Measurements from ENCODE around the gene DUOXA1.
"Not testable (repeated sequence)": the region's sequence is repeated elsewhere in the genome, so short reads cannot be mapped to it uniquely, and the experiment has no call there.

Gene DUOXA1

DNA sequence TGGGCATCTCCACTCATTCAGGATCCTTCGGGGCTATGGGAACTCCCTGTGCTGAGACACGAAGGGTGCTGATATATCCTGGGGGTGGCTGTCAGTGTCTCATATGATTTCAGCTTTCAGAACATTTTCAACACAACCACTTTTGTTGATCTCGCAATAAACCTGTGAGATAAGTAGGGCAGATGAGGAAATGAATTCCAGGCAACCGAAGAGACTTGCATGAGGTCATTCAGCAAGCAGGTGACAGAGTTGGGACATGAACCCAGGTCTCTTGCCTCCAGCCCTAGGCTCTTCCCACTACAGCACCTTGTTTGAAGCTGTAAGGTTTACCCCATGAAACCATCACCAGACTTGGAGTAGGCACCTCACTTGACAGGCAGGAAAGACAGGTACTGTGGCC lies 16.7 kb upstream of the DUOXA1 start:
- H2AFZ ChIP-seq (ENCODE audit: low read depth, low read length): no peak overlapping the region
- no peaks in the 10 kb centered on the region for H3K36me3 ChIP-seq (ENCODE audit: insufficient read depth, low read length)
- no peaks in the 10 kb centered on the region for H3K9me3 ChIP-seq (ENCODE audit: low read length)
- H3K4me1 ChIP-seq (ENCODE audit: insufficient read depth, low read length): no peaks in the 10 kb centered on the region
- H3K4me3 ChIP-seq (ENCODE audit: low read length): no peak overlapping the region
- H3K27me3 ChIP-seq (ENCODE audit: insufficient read depth, low read length): peaks cover 16% of the 10 kb centered on the region

DNA sequence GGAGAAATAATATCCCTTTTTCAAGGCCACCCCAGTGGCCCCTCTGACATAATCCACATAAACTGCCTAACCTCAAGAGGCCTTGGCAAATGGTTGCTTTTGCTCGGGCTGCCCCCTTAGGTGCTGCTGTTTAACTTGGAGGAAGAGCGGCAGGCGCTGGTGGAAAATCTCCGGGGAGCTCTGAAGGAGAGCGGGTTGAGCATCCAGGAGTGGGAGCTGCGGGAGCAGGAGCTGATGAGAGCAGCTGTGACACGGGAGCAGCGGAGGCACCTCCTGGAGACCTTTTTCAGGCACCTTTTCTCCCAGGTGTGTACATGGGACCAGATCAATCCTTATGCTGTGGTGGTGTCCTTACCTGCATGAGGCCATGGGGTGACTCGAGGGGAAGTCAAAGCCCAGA lies 15.1 kb upstream of the DUOXA1 start:
- H3K9me3 ChIP-seq (ENCODE audit: low read length): no peaks in the 10 kb centered on the region

DNA sequence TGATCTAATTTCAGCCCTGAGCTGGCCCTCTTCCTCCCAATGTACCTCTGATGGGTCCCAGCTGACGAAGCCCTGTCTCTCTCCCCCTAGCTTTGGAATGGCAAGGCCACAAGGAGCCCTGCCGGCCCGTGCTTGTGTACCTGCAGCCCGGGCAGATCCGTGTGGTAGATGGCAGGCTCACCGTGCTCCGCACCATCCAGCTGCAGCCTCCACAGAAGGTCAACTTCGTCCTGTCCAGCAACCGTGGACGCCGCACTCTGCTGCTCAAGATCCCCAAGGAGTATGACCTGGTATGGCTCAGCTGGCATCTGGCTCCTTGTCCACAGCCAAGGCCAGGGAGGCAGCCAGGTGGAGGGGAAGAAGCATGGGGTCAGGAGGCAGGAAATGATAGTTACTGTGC lies 14.3 kb upstream of the DUOXA1 start:
- Histone ChIP-seq H3K4me1 (ENCODE audit: insufficient read depth, low read length) (no peaks in the 10 kb centered on the region), H3K27me3 (ENCODE audit: insufficient read depth, low read length) (peaks cover 29% of the 10 kb centered on the region), H2AFZ (ENCODE audit: low read depth, low read length) (no peak overlapping the region), H3K4me3 (ENCODE audit: low read length) (no peak overlapping the region), H3K9me3 (ENCODE audit: low read length) (no peaks in the 10 kb centered on the region), H3K36me3 (ENCODE audit: insufficient read depth, low read length) (no peaks in the 10 kb centered on the region)

More for the DNA sequence above, 15.1 kb upstream of the DUOXA1 start:
- H3K4me1 ChIP-seq (ENCODE audit: insufficient read depth, low read length): no peaks in the 10 kb centered on the region
- no peaks in the 10 kb centered on the region for H3K36me3 ChIP-seq (ENCODE audit: insufficient read depth, low read length)
- H3K27me3 ChIP-seq (ENCODE audit: insufficient read depth, low read length): peaks cover 28% of the 10 kb centered on the region
- no peak overlapping the region for H3K4me3 ChIP-seq (ENCODE audit: low read length)
- H2AFZ ChIP-seq (ENCODE audit: low read depth, low read length): no peak overlapping the region

DNA sequence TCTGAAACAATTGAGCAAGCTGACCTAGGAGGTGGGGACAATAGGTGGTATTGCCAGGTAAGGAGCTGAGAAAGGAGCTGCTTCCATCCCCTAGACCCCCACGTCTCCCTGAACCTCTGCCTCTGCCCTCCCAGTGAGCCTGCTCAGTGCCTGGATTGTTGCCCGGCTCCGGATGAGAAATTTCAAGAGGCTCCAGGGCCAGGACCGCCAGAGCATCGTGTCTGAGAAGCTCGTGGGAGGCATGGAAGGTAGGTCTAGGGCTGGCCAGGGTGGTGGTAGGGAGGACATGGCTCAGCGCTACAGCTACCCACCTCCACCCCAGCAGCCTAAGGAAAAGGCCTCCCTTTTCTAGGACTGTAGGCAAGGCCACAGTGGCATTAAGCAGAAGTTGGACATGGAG lies 13.4 kb upstream of the DUOXA1 start:
- Histone ChIP-seq H3K27me3 (ENCODE audit: insufficient read depth, low read length) (peaks cover 32% of the 10 kb centered on the region), H3K36me3 (ENCODE audit: insufficient read depth, low read length) (no peaks in the 10 kb centered on the region), H3K4me1 (ENCODE audit: insufficient read depth, low read length) (no peaks in the 10 kb centered on the region), H2AFZ (ENCODE audit: low read depth, low read length) (no peak overlapping the region), H3K9me3 (ENCODE audit: low read length) (no peaks in the 10 kb centered on the region), H3K4me3 (ENCODE audit: low read length) (no peak overlapping the region)

DNA sequence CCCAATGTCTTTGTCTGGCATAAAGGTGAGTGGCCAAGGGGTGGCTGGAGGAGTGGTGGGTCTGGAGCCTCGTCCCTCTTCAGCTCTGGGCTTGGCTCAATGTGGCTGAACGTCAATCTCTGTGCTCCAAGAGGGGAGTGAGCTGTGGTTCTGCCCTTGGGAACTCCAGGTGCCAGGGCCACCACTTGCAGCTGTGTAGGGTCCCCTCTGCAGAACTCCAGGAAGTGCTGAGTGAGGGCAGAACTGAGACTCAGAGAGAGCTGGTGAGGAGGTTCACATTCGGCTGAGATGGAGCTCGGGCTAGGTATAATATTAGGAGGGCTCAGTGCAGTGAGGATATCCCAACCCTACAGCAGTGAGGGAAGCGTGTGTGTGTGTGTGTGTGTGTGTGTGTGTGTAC lies 11.7 kb upstream of the DUOXA1 start:
- Histone ChIP-seq H2AFZ (ENCODE audit: low read depth, low read length) (no peak overlapping the region), H3K4me3 (ENCODE audit: low read length) (no peak overlapping the region), H3K27me3 (ENCODE audit: insufficient read depth, low read length) (peaks cover 42% of the 10 kb centered on the region)

DNA sequence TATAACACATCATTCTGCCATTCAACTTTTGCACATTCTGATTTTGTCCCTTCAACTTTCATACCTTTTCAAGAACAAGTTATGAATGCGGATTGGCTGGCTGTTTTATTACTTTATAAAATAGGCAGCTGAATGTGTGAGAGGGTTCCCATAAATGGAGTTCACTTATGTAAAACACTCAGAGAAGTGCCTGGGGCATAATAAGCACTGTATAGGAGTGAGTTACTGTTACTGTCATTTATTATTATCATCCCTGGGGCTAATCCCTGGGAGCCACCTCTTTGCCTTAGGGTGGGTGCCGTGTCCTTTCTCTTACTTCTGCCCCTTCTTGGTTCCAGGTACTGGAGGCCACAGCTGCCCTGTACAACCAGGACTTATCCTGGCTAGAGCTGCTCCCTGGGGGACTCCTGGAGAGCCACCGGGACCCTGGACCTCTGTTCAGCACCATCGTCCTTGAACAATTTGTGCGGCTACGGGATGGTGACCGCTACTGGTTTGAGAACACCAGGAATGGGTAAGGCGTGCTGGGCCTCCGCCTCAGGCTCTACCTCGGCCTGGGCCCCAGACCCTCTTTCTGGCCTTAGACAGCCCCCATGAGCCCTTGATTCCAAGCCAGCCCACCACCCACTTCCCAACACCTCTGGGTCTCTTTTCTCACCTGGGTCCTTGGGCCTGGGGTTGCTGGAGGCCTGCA lies 11.0 kb upstream of the DUOXA1 start:
- Histone ChIP-seq H3K9me3 (ENCODE audit: low read length) (no peaks in the 10 kb centered on the region), H3K27me3 (ENCODE audit: insufficient read depth, low read length) (peaks cover 48% of the 10 kb centered on the region), H3K36me3 (ENCODE audit: insufficient read depth, low read length) (no peaks in the 10 kb centered on the region), H2AFZ (ENCODE audit: low read depth, low read length) (no peak overlapping the region), H3K4me3 (ENCODE audit: low read length) (no peak overlapping the region), H3K4me1 (ENCODE audit: insufficient read depth, low read length) (no peaks in the 10 kb centered on the region)

More for the DNA sequence above, 11.7 kb upstream of the DUOXA1 start:
- Histone ChIP-seq H3K9me3 (ENCODE audit: low read length) (no peaks in the 10 kb centered on the region), H3K36me3 (ENCODE audit: insufficient read depth, low read length) (no peaks in the 10 kb centered on the region), H3K4me1 (ENCODE audit: insufficient read depth, low read length) (no peaks in the 10 kb centered on the region)

DNA sequence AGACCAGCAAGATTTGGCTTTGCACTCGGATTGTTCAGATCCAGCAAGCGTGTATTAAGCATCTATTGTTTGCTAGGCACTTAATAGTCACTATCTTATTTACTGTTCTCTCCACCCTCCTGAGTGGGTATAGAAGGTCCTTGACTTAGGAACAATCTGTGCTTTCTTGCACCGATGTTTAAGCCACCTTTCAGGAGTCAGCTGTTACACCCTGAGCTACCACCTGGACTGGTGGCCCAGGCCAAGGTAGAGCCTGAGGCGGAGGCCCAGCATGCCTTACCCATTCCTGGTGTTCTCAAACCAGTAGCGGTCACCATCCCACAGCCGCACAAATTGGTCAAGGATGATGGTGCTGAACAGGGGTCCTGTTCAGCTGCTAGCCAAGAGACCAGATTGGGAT lies 10.1 kb upstream of the DUOXA1 start:
- H3K27me3 ChIP-seq (ENCODE audit: insufficient read depth, low read length): peaks cover 55% of the 10 kb centered on the region
- no peaks in the 10 kb centered on the region for H3K36me3 ChIP-seq (ENCODE audit: insufficient read depth, low read length)
- no peak overlapping the region for H2AFZ ChIP-seq (ENCODE audit: low read depth, low read length)
- H3K9me3 ChIP-seq (ENCODE audit: low read length): no peaks in the 10 kb centered on the region
- H3K4me1 ChIP-seq (ENCODE audit: insufficient read depth, low read length): no peaks in the 10 kb centered on the region
- H3K4me3 ChIP-seq (ENCODE audit: low read length): no peak overlapping the region

DNA sequence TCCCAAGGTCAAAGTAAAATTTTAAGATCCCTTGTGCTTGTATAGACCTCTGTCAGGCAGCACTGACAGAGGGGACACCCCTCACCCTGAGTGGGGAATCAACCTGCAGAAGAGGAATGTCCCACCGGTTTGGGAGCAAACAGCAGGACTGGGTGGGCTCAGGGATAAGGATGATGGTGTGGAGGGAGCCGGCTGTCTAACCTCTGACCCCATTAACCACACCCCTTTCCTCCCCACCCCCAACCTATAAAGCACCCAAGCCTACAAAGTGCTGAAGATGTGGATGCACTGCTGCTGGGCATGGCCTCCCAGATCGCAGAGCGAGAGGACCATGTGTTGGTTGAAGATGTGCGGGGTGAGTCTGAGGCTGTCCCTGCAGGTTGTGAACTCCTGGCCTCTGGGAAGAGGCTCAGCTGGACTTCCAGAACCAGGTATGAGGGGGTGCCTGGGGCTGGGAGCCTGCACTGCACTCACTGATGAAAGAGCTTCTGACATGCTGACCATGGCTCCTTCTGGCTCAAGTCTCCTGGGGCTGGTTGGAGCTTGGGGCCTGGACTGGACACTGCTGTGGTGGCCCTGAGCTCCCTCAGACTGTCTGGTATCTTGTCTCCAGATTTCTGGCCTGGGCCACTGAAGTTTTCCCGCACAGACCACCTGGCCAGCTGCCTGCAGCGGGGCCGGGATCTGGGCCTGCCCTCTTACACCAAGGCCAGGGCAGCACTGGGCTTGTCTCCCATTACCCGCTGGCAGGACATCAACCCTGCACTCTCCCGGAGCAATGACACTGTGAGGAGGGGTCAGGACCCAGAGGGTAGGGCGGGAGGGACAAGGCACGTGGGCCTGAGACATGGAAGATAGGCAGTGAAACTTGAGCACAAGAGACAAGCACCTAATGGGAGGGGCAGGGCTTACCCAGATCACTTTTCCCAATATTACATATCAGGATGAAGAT lies 9.4 kb upstream of the DUOXA1 start:
- no peaks in the 10 kb centered on the region for H3K36me3 ChIP-seq (ENCODE audit: insufficient read depth, low read length)
- H3K4me3 ChIP-seq (ENCODE audit: low read length): no peak overlapping the region
- peaks cover 59% of the 10 kb centered on the region for H3K27me3 ChIP-seq (ENCODE audit: insufficient read depth, low read length)
- H3K4me1 ChIP-seq (ENCODE audit: insufficient read depth, low read length): no peaks in the 10 kb centered on the region
- no peaks in the 10 kb centered on the region for H3K9me3 ChIP-seq (ENCODE audit: low read length)
- H2AFZ ChIP-seq (ENCODE audit: low read depth, low read length): no peak overlapping the region

DNA sequence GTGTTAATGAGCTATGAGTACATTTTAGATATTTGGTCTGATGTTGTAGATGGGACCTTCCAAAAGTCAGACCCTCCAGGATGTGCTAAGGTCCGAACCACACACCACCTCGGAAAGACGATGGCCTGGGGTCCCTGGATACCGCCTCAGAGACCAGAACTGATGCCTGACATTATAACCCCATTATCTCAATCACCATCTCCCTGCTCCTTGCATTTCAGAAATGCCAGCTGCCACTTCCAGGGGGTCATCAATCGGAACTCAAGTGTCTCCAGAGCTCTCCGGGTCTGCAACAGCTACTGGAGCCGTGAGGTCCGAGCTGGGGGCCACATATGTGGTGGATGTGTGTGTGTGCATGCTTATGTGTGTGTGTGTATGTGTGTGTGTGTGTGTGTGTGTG lies 8.0 kb upstream of the DUOXA1 start:
- no peak overlapping the region for H2AFZ ChIP-seq (ENCODE audit: low read depth, low read length)
- H3K4me1 ChIP-seq (ENCODE audit: insufficient read depth, low read length): no peaks in the 10 kb centered on the region
- no peak overlapping the region for H3K4me3 ChIP-seq (ENCODE audit: low read length)
- no peaks in the 10 kb centered on the region for H3K9me3 ChIP-seq (ENCODE audit: low read length)
- H3K27me3 ChIP-seq (ENCODE audit: insufficient read depth, low read length): peaks cover 64% of the 10 kb centered on the region
- no peaks in the 10 kb centered on the region for H3K36me3 ChIP-seq (ENCODE audit: insufficient read depth, low read length)

DNA sequence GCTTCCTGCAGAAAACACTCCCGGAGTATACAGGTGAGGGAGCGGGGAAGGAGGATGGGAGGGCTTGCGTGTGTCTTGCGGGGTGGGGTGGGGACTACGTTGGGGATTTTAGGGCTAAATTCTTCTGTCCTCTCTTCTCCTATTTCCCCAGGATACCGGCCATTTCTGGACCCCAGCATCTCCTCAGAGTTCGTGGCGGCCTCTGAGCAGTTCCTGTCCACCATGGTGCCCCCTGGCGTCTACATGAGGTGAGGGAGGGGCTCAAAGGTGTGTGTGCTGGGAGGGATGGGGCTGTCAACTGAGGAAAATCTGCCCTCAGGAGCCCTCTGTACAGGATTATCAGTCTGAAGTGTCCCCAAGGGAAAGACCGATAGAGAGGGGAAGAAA lies 6.7 kb upstream of the DUOXA1 start:
- Histone ChIP-seq H3K4me1 (ENCODE audit: insufficient read depth, low read length) (no peaks in the 10 kb centered on the region), H3K4me3 (ENCODE audit: low read length) (no peak overlapping the region), H3K36me3 (ENCODE audit: insufficient read depth, low read length) (no peaks in the 10 kb centered on the region), H3K9me3 (ENCODE audit: low read length) (no peaks in the 10 kb centered on the region), H2AFZ (ENCODE audit: low read depth, low read length) (no peak overlapping the region), H3K27me3 (ENCODE audit: insufficient read depth, low read length) (peaks cover 73% of the 10 kb centered on the region)

DNA sequence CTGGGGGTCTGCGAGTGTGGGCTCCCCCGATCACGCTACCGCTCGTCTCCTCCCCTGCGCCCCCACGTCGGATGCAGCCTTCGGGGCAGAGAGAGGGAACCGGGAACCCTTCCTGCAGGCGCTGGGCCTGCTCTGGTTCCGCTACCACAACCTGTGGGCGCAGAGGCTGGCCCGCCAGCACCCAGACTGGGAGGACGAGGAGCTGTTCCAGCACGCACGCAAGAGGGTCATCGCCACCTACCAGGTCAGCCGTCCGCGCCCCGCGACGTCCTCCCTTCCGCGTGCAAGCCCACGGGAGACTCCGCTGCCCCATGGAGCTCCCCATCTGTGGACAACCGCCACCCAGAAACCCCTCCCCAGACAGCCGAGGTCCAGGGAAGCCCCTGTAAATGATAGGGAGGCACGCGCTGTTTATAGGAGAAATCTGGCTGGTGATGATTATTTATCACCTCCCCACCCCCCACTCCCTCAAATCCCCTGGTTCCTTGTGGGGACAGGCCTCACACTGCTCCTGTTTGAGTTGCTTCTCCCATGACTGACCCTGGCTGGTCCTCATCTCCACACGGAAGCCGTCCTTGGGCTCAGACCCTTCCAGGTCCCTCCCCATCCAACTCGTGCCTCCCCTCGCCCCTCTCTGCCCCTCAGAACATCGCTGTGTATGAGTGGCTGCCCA lies 6.2 kb upstream of the DUOXA1 start:
- not testable (repeated sequence) for H3K9me3 ChIP-seq (ENCODE audit: low read length); H3K36me3 ChIP-seq (ENCODE audit: insufficient read depth, low read length); H2AFZ ChIP-seq (ENCODE audit: low read depth, low read length); H3K4me3 ChIP-seq (ENCODE audit: low read length); H3K4me1 ChIP-seq (ENCODE audit: insufficient read depth, low read length)
- peaks cover 74% of the 10 kb centered on the region for H3K27me3 ChIP-seq (ENCODE audit: insufficient read depth, low read length)

DNA sequence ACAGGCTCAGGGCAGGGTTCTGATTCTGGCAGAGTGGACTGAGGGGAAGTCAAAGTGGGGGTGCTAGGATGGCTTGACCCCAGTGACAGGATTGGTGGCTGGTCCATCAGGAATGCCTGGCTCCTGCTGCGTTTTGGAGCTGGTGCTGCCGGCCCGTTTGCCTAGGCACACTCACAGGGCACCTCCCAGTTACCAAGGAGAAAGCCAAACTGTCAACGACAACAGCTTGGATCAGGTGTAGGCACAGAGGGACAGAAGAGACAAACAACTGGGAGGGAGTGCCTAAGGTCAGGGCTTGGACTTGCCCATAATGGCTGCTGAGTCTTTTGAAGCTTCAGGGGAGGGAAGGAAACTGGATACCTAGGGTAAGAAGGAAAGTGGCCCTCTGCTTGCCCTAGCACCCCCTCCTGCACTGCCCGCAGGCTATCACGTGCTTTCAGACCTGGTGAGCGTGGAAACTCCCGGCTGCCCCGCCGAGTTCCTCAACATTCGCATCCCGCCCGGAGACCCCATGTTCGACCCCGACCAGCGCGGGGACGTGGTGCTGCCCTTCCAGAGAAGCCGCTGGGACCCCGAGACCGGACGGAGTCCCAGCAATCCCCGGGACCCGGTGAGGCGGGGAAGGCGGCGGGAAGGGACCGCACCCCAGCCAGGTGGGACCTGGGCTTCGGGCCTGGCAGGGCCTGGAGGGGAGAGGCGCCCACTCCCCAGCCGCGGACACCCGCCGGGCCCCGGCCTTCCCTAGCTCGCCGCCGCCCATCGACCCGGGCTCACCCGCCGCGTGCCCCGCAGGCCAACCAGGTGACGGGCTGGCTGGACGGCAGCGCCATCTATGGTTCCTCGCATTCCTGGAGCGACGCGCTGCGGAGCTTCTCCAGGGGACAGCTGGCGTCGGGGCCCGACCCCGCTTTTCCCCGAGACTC lies 5.3 kb upstream of the DUOXA1 start:
- peaks cover 77% of the 10 kb centered on the region for H3K27me3 ChIP-seq (ENCODE audit: insufficient read depth, low read length)
- no peaks in the 10 kb centered on the region for H3K36me3 ChIP-seq (ENCODE audit: insufficient read depth, low read length)
- no peaks in the 10 kb centered on the region for H3K9me3 ChIP-seq (ENCODE audit: low read length)
- H2AFZ ChIP-seq (ENCODE audit: low read depth, low read length): no peak overlapping the region
- no peaks in the 10 kb centered on the region for H3K4me1 ChIP-seq (ENCODE audit: insufficient read depth, low read length)
- no peak overlapping the region for H3K4me3 ChIP-seq (ENCODE audit: low read length)
